ENCODE measurements around the gene NIPA2.

NIPA2 gene

DNA sequence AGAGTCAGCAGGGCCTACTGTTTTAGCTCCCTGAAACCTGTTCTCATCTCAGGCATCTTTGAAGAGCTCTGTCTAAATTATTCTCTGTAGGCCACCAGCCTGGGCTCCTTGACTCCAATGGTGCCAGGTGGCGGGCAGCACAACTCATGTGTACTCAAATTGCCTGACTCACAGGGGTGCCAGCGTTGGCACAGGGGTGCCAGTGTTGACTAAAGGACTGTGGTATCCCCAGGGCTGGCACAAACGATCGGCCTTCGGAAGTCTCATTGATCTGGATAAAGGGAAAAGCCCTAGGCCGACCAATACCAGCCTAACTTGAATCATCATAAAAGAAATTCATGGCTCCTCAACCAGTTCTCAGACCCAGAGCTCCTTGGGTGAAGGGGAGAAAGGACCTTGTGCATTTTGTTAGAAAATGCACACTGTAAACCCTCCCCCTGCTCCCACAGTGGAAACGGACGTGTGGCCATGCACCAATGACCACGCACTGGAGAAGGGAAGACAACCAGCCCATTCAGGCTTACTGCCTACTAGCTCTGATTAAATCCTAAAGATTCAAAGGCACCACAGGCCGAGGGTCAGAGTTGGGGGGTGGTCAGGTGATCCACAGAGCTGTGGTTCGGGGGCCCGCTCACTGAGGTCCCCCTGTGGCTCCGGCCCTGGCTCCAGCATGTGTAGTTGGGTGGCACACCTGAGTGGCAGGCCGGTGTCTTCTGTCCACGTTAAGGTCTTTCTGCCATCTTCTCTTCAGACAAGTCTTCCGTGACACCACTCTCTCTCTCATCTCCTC is 68.9 kb downstream of the NIPA2 start:
- H3K4me3 ChIP-seq (ENCODE audit: low read length): no peak overlapping the region
- TF ChIP-seq, protein P1, sequence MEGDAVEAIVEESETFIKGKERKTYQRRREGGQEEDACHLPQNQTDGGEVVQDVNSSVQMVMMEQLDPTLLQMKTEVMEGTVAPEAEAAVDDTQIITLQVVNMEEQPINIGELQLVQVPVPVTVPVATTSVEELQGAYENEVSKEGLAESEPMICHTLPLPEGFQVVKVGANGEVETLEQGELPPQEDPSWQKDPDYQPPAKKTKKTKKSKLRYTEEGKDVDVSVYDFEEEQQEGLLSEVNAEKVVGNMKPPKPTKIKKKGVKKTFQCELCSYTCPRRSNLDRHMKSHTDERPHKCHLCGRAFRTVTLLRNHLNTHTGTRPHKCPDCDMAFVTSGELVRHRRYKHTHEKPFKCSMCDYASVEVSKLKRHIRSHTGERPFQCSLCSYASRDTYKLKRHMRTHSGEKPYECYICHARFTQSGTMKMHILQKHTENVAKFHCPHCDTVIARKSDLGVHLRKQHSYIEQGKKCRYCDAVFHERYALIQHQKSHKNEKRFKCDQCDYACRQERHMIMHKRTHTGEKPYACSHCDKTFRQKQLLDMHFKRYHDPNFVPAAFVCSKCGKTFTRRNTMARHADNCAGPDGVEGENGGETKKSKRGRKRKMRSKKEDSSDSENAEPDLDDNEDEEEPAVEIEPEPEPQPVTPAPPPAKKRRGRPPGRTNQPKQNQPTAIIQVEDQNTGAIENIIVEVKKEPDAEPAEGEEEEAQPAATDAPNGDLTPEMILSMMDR (conservative IDR thresholded peaks at IDR 0.05; ENCODE audit: low read depth, low read length): no peak
- DNase-seq (ENCODE audit: low read depth): no peak

DNA sequence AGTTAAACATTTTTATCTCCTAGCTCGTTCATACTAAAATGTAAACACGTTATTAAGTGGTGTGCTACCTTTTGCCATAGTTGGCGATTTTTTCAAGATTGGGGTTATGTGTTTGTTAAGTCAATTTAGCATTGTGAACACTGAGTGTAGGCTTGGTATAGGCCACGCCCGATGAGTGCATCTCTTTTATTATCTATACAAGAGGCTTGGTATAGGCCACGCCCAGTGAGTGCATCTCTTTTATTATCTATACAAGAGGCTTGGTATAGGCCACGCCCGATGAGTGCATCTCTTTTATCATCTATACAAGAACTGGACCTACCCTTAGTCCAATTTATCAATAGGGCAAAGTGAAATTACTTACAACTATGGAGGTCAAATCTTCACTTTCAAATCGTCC is 70.4 kb downstream of the NIPA2 start:
- no peak overlapping the region for H3K4me3 ChIP-seq (ENCODE audit: low read length)
- TF ChIP-seq, protein P1 (conservative IDR thresholded peaks at IDR 0.05; ENCODE audit: low read depth, low read length): no peak
- DNase-seq (ENCODE audit: low read depth): no peak

DNA sequence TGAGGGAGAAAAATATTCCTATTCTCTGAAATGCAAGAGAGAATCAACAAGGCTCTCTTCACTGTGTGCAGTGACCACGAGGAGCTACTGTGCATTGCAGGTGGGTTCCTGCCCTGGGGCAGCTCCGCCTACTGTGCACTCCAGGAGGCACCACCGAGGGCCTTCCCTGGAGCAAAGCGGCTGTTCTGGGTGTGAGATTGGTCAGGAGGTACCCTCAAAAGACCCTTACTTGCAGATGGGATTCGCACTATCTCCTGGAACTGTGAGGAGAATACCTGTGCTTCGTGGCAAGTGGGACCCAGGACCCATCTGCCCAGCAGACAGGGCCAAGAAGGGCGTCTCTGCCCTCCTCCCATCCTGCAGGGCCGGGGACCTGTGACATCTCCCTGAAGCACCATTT is 72.8 kb downstream of the NIPA2 start:
- no peak overlapping the region for H3K4me3 ChIP-seq (ENCODE audit: low read length)
- TF ChIP-seq, protein P1 (conservative IDR thresholded peaks at IDR 0.05; ENCODE audit: low read depth, low read length): no peak
- no peak for DNase-seq (ENCODE audit: low read depth)

DNA sequence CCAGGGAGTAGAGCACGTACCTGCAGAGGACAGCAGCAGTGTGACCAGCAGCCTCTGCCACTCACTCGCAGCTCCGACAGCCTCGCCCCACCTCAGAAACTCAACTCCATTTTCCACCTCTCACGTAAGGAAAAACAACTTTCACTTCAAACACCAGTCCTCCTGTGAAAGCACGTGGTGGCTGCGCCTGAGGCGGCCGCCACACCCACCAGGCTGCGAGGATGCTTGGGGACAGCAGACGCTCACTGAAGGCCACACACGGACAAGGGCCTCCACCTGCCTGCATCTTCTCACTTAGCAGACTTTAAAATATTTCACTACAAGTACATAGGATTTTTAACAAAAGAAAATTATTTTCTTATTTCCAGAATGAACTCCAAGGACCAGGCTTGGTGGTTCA is 73.8 kb downstream of the NIPA2 start:
- TF ChIP-seq, protein P1 (conservative IDR thresholded peaks at IDR 0.05; ENCODE audit: low read depth, low read length): no peak
- DNase-seq (ENCODE audit: low read depth): no peak
- H3K4me3 ChIP-seq (ENCODE audit: low read length): no peak overlapping the region

DNA sequence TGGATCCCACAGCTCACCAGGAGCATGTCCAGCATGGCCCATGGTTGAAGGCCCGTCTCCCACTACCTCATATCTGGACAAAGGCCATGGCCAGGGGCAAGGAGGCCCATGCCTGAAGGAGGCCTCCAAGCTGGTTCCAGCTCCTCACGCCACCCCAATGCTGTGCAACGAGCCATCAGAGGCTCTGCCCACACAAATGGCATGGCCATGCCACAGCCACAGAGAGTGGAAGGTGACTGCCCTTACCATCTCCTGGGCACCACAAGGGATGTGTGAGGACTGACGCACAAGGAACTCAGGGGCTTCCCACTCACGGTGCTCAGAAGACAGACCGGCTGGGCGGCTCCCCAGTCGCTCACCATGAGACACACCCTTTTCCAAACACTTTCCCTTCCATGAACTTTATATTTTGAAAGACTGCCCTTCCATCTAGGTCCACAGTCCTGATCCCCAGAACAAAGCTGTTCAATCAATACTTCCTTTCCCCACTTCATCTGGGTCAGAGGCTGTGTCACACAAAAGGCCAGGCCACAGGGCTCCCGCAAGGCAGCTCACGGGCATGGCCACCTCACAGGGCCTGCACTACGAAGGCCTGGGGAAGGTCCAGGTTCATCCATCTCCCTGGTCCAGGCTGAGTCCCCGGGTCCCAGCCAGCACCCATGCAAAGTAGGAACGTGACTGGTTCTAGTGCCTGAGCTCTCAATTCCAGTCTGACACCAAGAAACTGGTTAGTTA is 75.3 kb downstream of the NIPA2 start:
- no peak for DNase-seq (ENCODE audit: low read depth)
- no peak overlapping the region for H3K4me3 ChIP-seq (ENCODE audit: low read length)
- TF ChIP-seq, protein P1 (conservative IDR thresholded peaks at IDR 0.05; ENCODE audit: low read depth, low read length): no peak

DNA sequence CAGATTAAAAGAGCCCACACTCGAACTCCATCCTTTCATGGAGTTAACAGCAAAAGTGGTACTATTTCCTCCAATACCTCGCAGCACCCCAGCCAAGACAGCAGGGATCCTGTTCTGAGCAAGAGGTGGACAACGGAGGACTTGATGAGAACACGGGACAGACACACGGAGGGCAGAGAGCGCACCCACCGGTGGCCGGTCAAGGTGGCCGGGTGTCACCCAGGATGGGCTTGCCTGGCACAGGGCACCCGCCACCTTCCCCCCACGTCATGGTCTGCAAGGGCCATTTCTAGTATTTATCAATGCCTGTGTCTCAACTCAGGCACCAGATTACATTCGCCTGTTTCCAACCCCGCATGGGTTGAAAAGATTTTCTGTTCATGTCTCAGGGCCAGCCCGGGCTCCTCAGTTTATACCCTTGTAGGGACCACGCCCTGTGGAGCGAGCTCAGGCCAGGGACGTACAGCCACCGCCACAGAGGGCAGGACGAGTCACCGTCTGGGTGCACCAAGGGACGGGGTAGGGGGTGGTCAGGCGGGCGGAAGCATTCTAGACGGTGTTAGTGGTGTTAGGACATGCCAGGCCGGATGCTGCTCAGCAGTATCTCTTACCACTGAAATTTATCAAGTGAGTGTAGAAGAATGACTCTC is 77.5 kb downstream of the NIPA2 start:
- TF ChIP-seq, protein P1 (conservative IDR thresholded peaks at IDR 0.05; ENCODE audit: low read depth, low read length): no peak
- no peak for DNase-seq (ENCODE audit: low read depth)
- no peak overlapping the region for H3K4me3 ChIP-seq (ENCODE audit: low read length)

Data from retinal pigment epithelial cell (primary cell).